ENCODE data around the gene LAMB4.

DNA sequence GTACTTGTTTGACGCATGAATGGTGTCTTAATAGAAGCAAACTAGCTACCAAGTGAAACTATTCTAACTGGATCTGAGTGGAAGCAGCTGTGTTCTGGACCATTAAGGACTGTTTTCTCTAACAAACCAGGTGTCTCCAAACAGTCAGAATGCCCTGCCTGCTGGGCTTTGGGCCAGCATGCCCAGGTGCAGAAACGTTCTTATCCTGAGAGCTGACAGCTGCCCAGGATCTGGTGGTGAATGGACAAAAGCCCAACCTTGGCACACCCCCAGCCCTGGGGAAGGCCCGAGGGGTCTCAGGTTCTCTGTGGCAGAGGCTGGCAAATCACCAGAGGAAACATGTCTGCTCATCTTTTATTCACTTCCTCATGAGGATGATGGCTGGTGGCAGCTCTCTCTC lies 48.2 kb upstream of the LAMB4 start:
- TF ChIP-seq, protein P1, sequence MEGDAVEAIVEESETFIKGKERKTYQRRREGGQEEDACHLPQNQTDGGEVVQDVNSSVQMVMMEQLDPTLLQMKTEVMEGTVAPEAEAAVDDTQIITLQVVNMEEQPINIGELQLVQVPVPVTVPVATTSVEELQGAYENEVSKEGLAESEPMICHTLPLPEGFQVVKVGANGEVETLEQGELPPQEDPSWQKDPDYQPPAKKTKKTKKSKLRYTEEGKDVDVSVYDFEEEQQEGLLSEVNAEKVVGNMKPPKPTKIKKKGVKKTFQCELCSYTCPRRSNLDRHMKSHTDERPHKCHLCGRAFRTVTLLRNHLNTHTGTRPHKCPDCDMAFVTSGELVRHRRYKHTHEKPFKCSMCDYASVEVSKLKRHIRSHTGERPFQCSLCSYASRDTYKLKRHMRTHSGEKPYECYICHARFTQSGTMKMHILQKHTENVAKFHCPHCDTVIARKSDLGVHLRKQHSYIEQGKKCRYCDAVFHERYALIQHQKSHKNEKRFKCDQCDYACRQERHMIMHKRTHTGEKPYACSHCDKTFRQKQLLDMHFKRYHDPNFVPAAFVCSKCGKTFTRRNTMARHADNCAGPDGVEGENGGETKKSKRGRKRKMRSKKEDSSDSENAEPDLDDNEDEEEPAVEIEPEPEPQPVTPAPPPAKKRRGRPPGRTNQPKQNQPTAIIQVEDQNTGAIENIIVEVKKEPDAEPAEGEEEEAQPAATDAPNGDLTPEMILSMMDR (IDR thresholded peaks at IDR 0.05) = no peak
- TF ChIP-seq, protein P2, sequence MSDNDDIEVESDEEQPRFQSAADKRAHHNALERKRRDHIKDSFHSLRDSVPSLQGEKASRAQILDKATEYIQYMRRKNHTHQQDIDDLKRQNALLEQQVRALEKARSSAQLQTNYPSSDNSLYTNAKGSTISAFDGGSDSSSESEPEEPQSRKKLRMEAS (IDR thresholded peaks at IDR 0.05) = no peak
- TF ChIP-seq POLR2A (IDR thresholded peaks at IDR 0.05; ENCODE audit: low read length) (no peak), EHMT2 (IDR thresholded peaks at IDR 0.05; ENCODE audit: low read depth) (no peak), JUN (IDR thresholded peaks at IDR 0.05) (no peak), RNF2 (IDR thresholded peaks at IDR 0.05; ENCODE audit: borderline replicate concordance, low read depth) (no peak), EP300 (IDR thresholded peaks at IDR 0.05) (no peak), POLR2AphosphoS2 (conservative IDR thresholded peaks at IDR 0.05; ENCODE audit: low read length) (no peak), RAD21 (conservative IDR thresholded peaks at IDR 0.05 in 1 of 2, IDR thresholded peaks at IDR 0.05 in 1 of 2) (no peak), RCOR1 (IDR thresholded peaks at IDR 0.05; ENCODE audit: low read depth, low read length) (no peak)
- TF ChIP-seq, protein P3, sequence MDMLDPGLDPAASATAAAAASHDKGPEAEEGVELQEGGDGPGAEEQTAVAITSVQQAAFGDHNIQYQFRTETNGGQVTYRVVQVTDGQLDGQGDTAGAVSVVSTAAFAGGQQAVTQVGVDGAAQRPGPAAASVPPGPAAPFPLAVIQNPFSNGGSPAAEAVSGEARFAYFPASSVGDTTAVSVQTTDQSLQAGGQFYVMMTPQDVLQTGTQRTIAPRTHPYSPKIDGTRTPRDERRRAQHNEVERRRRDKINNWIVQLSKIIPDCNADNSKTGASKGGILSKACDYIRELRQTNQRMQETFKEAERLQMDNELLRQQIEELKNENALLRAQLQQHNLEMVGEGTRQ (IDR thresholded peaks at IDR 0.05) = no peak

Measured in A549 (cell line).